Measurements from ENCODE around the gene ARID5A. TPM values are rescaled to one million over a fixed set of nuclear protein-coding genes. Genes with fewer than 3 reads are reported as not detected.

The ARID5A gene
- total RNA-seq, 1 donor from 2014 or later, result 32.8 TPM

GRCh38 chr2:96524482-96525210 lies 11.9 kb upstream of the ARID5A start:
- peak; percentile 52 for DNase-seq
- intact Hi-C loops (cut with DNase I), result no loop called here
- TF ChIP-seq, protein P1, sequence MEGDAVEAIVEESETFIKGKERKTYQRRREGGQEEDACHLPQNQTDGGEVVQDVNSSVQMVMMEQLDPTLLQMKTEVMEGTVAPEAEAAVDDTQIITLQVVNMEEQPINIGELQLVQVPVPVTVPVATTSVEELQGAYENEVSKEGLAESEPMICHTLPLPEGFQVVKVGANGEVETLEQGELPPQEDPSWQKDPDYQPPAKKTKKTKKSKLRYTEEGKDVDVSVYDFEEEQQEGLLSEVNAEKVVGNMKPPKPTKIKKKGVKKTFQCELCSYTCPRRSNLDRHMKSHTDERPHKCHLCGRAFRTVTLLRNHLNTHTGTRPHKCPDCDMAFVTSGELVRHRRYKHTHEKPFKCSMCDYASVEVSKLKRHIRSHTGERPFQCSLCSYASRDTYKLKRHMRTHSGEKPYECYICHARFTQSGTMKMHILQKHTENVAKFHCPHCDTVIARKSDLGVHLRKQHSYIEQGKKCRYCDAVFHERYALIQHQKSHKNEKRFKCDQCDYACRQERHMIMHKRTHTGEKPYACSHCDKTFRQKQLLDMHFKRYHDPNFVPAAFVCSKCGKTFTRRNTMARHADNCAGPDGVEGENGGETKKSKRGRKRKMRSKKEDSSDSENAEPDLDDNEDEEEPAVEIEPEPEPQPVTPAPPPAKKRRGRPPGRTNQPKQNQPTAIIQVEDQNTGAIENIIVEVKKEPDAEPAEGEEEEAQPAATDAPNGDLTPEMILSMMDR (IDR thresholded peaks at IDR 0.05), result no peak

GRCh38 chr2:96525211-96525507 lies 11.4 kb upstream of the ARID5A start:
- intact Hi-C loops (cut with DNase I), result no loop called here
- DNase-seq, result peak; percentile 19

More at GRCh38 chr2:96524482-96525210, 11.9 kb upstream of the ARID5A start:
- H3K36me3 ChIP-seq, result no peaks in the 10 kb centered on the region
- H3K9me3 ChIP-seq, result no peaks in the 10 kb centered on the region
- no peaks in the 10 kb centered on the region for H3K27me3 ChIP-seq
- ATAC-seq, result no peak
- no peak overlapping the region for H3K27ac ChIP-seq
- H3K4me3 ChIP-seq, result no peak overlapping the region
- peaks cover 28% of the 10 kb centered on the region for H3K4me1 ChIP-seq

DNA sequence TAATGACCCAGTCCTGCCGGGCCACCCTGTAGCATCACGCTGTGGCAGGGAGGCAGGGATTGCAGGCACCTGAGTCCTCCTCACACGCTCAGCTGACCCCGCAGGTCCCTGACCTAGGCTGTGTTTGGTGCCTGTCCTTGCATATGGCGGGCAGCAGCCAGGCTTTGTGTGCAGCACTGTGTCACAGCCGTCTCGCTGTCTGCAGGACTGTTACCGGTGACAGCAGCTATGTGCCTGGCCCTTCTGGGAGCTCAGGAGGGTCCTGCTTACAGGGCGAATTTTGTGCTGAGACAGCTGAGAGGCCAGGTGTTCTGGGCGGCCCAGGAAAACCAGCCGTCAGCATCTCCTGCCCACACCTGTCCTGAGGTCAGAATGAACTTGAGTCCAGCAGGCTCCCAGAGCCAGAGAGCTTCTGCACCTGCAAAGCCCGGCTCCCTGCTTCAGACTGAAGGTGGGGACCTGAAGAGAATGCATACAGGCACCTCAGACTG lies 10.4 kb upstream of the ARID5A start:
- DNase-seq (peak; percentile 42), ATAC-seq (no peak)

More at GRCh38 chr2:96525211-96525507, 11.4 kb upstream of the ARID5A start:
- Histone ChIP-seq H3K4me3 (no peak overlapping the region), H3K36me3 (no peaks in the 10 kb centered on the region), H3K27me3 (no peaks in the 10 kb centered on the region), H3K4me1 (peaks cover 28% of the 10 kb centered on the region), H3K9me3 (no peaks in the 10 kb centered on the region), H3K27ac (no peak overlapping the region)
- no peak for ATAC-seq
- TF ChIP-seq, protein P1 (IDR thresholded peaks at IDR 0.05), result no peak

GRCh38 chr2:96526615-96527285 lies 9.8 kb upstream of the ARID5A start:
- intact Hi-C loops (cut with DNase I), result no loop called here
- DNase-seq (peak; percentile 36), ATAC-seq (no peak)
- Histone ChIP-seq H3K4me3 (peak overlapping the region; percentile 61), H3K36me3 (no peaks in the 10 kb centered on the region), H3K27ac (peak overlapping the region; percentile 86), H3K9me3 (no peaks in the 10 kb centered on the region), H3K4me1 (peaks cover 35% of the 10 kb centered on the region), H3K27me3 (no peaks in the 10 kb centered on the region)
- TF ChIP-seq, protein P1 (IDR thresholded peaks at IDR 0.05), result no peak

More for the DNA sequence above, 10.4 kb upstream of the ARID5A start:
- H3K36me3 ChIP-seq, result no peaks in the 10 kb centered on the region
- H3K27ac ChIP-seq, result no peak overlapping the region
- intact Hi-C loops (cut with DNase I), result no loop called here
- no peaks in the 10 kb centered on the region for H3K27me3 ChIP-seq
- TF ChIP-seq, protein P1 (IDR thresholded peaks at IDR 0.05), result no peak
- H3K4me3 ChIP-seq, result no peak overlapping the region
- no peaks in the 10 kb centered on the region for H3K9me3 ChIP-seq
- H3K4me1 ChIP-seq, result peaks cover 29% of the 10 kb centered on the region

- peak overlapping the region; percentile 86 for H3K27ac ChIP-seq
- H3K36me3 ChIP-seq, result no peaks in the 10 kb centered on the region
- peak; percentile 17 for ATAC-seq
- TF ChIP-seq, protein P1 (IDR thresholded peaks at IDR 0.05), result peak; percentile 40
- intact Hi-C loops (cut with DNase I), result no loop called here
- H3K4me1 ChIP-seq, result peaks cover 42% of the 10 kb centered on the region
- peak; percentile 72 for DNase-seq
- H3K27me3 ChIP-seq, result no peaks in the 10 kb centered on the region
- H3K4me3 ChIP-seq, result peak overlapping the region; percentile 61
- no peaks in the 10 kb centered on the region for H3K9me3 ChIP-seq
Measured at GRCh38 chr2:96527286-96528005, 9.1 kb upstream of the ARID5A start.

Data from upper lobe of right lung (tissue), 1 donor.